HepG2 (cell line): ENCODE data around the gene GANC. TPM values are rescaled to one million over a fixed set of nuclear protein-coding genes. Genes with fewer than 3 reads are reported as not detected.
A peak's percentile ranks its signal among the peaks of the same experiment; 100 is the strongest.

Experiments
- ARID2 ChIP-seq: sonication (generic); formaldehyde crosslinking; IDR thresholded peaks from 2 replicates; pipeline ENCODE4 v1.8.1; 2022; ENCODE audit warnings: mild to moderate bottlenecking, missing genetic modification reagents, borderline replicate concordance
- BORCS8-MEF2B ChIP-seq: sonication (generic); formaldehyde crosslinking; IDR thresholded peaks from 2 replicates; pipeline ENCODE4 v1.8.0; 2022; ENCODE audit warnings: mild to moderate bottlenecking, missing genetic modification reagents
- CAMTA2 ChIP-seq: sonication (generic); formaldehyde crosslinking; IDR thresholded peaks from 2 replicates; pipeline ENCODE4 v1.4.0; 2020; ENCODE audit warnings: mild to moderate bottlenecking, missing genetic modification reagents, borderline replicate concordance
- GMEB1 ChIP-seq: sonication (generic); formaldehyde crosslinking; IDR thresholded peaks from 2 replicates; pipeline ENCODE4 v1.5.1; 2020; ENCODE audit warnings: missing genetic modification reagents, mild to moderate bottlenecking, borderline replicate concordance
- HIVEP1 ChIP-seq: sonication (generic); formaldehyde crosslinking; IDR thresholded peaks from 2 replicates; pipeline ENCODE4 v1.4.0; 2020; ENCODE audit warnings: mild to moderate bottlenecking, missing genetic modification reagents
- ISX ChIP-seq: sonication (generic); formaldehyde crosslinking; conservative IDR thresholded peaks from 2 replicates; pipeline ENCODE4 v1.5.0; 2020; ENCODE audit warnings: missing genetic modification reagents
- KAT2B ChIP-seq: fragments of 150-350 bp; IDR thresholded peaks from 2 replicates; pipeline ENCODE4 v1.6.1; 2014; ENCODE audit warnings: low read depth, low read length, borderline replicate concordance
- MLXIP ChIP-seq: sonication (generic); formaldehyde crosslinking; IDR thresholded peaks from 2 replicates; pipeline ENCODE4 v1.9.0; 2021; ENCODE audit warnings: missing genetic modification reagents, borderline replicate concordance
- SIN3A ChIP-seq: IDR thresholded peaks from 2 replicates; pipeline ENCODE4 v1.6.1; 2011; ENCODE audit warnings: low read depth, mild to moderate bottlenecking, control low read depth, low read length, borderline replicate concordance
- SP140L ChIP-seq: sonication (generic); formaldehyde crosslinking; IDR thresholded peaks from 2 replicates; pipeline ENCODE4 v1.4.0; 2020; ENCODE audit warnings: missing genetic modification reagents, borderline replicate concordance
- SP2 ChIP-seq: sonication (generic); formaldehyde crosslinking; IDR thresholded peaks from 2 replicates; pipeline ENCODE4 v1.5.1; 2020; ENCODE audit warnings: mild to moderate bottlenecking, missing genetic modification reagents
- TOPORS ChIP-seq: sonication (generic); formaldehyde crosslinking; IDR thresholded peaks from 2 replicates; pipeline ENCODE4 v1.8.0; 2023; ENCODE audit warnings: mild to moderate bottlenecking, missing genetic modification reagents
- TSC22D2 ChIP-seq: sonication (generic); formaldehyde crosslinking; IDR thresholded peaks from 2 replicates; pipeline ENCODE4 v1.5.1; 2020; ENCODE audit warnings: missing genetic modification reagents, mild to moderate bottlenecking, borderline replicate concordance
- YY1 ChIP-seq: IDR thresholded peaks from 2 replicates; pipeline ENCODE4 v1.6.1; 2011; ENCODE audit warnings: low read length, low read depth, moderate library complexity, mild to moderate bottlenecking; ENCODE audit not compliant: insufficient read depth, insufficient replicate concordance
- ZKSCAN5 ChIP-seq: sonication (generic); formaldehyde crosslinking; IDR thresholded peaks from 2 replicates; pipeline ENCODE4 v1.5.1; 2020; ENCODE audit warnings: mild to moderate bottlenecking, missing genetic modification reagents
- ZNF563 ChIP-seq: sonication (generic); formaldehyde crosslinking; IDR thresholded peaks from 2 replicates; pipeline ENCODE4 v1.8.0; 2022; ENCODE audit warnings: mild to moderate bottlenecking, moderate library complexity, missing genetic modification reagents
- ZNF609 ChIP-seq: sonication (generic); formaldehyde crosslinking; IDR thresholded peaks from 2 replicates; pipeline ENCODE4 v1.4.0; 2020; ENCODE audit warnings: mild to moderate bottlenecking, missing genetic modification reagents, borderline replicate concordance
- ZNF747 ChIP-seq: sonication (generic); formaldehyde crosslinking; IDR thresholded peaks from 2 replicates; pipeline ENCODE4 v1.8.1; 2023; ENCODE audit warnings: missing genetic modification reagents, mild to moderate bottlenecking, borderline replicate concordance
- ZNF878 ChIP-seq: sonication (generic); formaldehyde crosslinking; IDR thresholded peaks from 2 replicates; pipeline ENCODE4 v1.8.1; 2023; ENCODE audit warnings: mild to moderate bottlenecking, missing genetic modification reagents, moderate library complexity
- polyA plus RNA-seq, 8 experiments: library from polyadenylated mRNA; depleted of rRNA in 3 of 8; stranded (reverse) in 7 of 8; unstranded in 1 of 8; fragments of >200 nt; fragmentation: Illumina TruSeq in 4 of 8; extraction: Trizol in 4 of 8; gene quantifications; 2 replicates each; pipeline versions ENCODE4 v1.2.1 to v1.2.3, GENCODE V29; 2011 to 2016; ENCODE audit warnings: low read depth in 4 of 8, missing spikeins in 1 of 8, mixed read lengths in 1 of 8; ENCODE audit not compliant: insufficient read depth in 1 of 8
- total RNA-seq, 5 experiments: library from RNA; depleted of rRNA; stranded (reverse); fragments of >200 nt; fragmentation: Illumina TruSeq; extraction: Trizol; gene quantifications; 2 replicates each; pipeline ENCODE4 v1.2.3, GENCODE V29; 2016; ENCODE audit warnings: low read depth in 1 of 5

The GANC gene
- total and polyA plus RNA-seq, 2 of the 13 experiments (the other 11 are each of a cell fraction or from before 2014, with no cell fraction given): 17.0 to 21.0 TPM

GRCh38 chr15:42273900-42274701, 1.1 kb downstream of the GANC start (continued):
- TF ChIP-seq ISX (no peak), GMEB1 (CRISPR knock-in tag) (no peak), ZKSCAN5 (CRISPR knock-in tag) (no peak), ZNF747 (CRISPR knock-in tag) (no peak), KAT2B (no peak), BORCS8-MEF2B (CRISPR knock-in tag) (0 out of 2 replicates have a peak, but pooled peaks have one; percentile 3), YY1 (peak; percentile 32), SIN3A (0 out of 2 replicates have a peak, but pooled peaks have one; percentile 20), ZNF609 (CRISPR knock-in tag) (0 out of 2 replicates have a peak, but pooled peaks have one; percentile 50), TSC22D2 (CRISPR knock-in tag) (no peak), TOPORS (CRISPR knock-in tag) (0 out of 2 replicates have a peak, but pooled peaks have one; percentile 14), ZNF878 (CRISPR knock-in tag) (no peak), ARID2 (CRISPR knock-in tag) (no peak; the same call in 1 of the 2 replicates), MLXIP (CRISPR knock-in tag) (no peak), SP140L (CRISPR knock-in tag) (no peak), HIVEP1 (CRISPR knock-in tag) (no peak), CAMTA2 (CRISPR knock-in tag) (no peak; the same call in 1 of the 2 replicates), SP2 (CRISPR knock-in tag) (no peak), ZNF563 (CRISPR knock-in tag) (no peak)
